Upper lobe of right lung (tissue), 1 donor: ENCODE data around the gene PRKAA2. TPM values are rescaled to one million over a fixed set of nuclear protein-coding genes. Genes with fewer than 3 reads are reported as not detected.

Source experiments
- ATAC-seq: fragments of 200-7000 bp; cut with Tn5 transposase; one replicate; pipeline ENCODE4 v1.9.1; 2020; ENCODE audit warnings: mild to moderate bottlenecking, moderate library complexity
- DNase-seq: peaks from one replicate; pipeline ENCODE4 v3.0.0-alpha.2; 2020
- H3K27ac ChIP-seq: fragments of 200-600 bp; one replicate; pipeline ENCODE4 v1.8.0; 2022
- H3K27me3 ChIP-seq: fragments of 200-600 bp; one replicate; pipeline ENCODE4 v1.8.0; 2022; ENCODE audit warnings: mild to moderate bottlenecking
- H3K36me3 ChIP-seq: fragments of 200-600 bp; one replicate; pipeline ENCODE4 v1.8.0; 2022
- H3K4me1 ChIP-seq: fragments of 200-600 bp; one replicate; pipeline ENCODE4 v1.8.0; 2022
- H3K4me3 ChIP-seq: fragments of 200-600 bp; one replicate; pipeline ENCODE4 v1.8.0; 2022; ENCODE audit warnings: mild to moderate bottlenecking
- H3K9me3 ChIP-seq: fragments of 200-600 bp; one replicate; pipeline ENCODE4 v1.8.0; 2022
- intact Hi-C: fragments of 100-400 bp; cut with DNase I; formaldehyde crosslinking; loops from one replicate; pipeline ENCODE4 v1.11.0; 2022
- total RNA-seq: library from RNA; stranded (reverse); fragmentation: NEBNext Ultra II Directional; extraction: Animal tissue kit (Norgen Biotek cat#: 25700); gene quantifications from one replicate; pipeline ENCODE4 v1.2.1, GENCODE V29; 2021
- TF ChIP-seq, protein P1 (sequence below): fragments of 200-600 bp; IDR thresholded peaks from one replicate; pipeline ENCODE4 v1.8.0; 2022; ENCODE audit warnings: antibody characterized with exemption
- donor health status: DM: no; HTN: yes; CAD: no; lungs with severe emphysema.

The PRKAA2 gene
- total RNA-seq, 1 donor from 2014 or later, result 3.8 TPM

DNA sequence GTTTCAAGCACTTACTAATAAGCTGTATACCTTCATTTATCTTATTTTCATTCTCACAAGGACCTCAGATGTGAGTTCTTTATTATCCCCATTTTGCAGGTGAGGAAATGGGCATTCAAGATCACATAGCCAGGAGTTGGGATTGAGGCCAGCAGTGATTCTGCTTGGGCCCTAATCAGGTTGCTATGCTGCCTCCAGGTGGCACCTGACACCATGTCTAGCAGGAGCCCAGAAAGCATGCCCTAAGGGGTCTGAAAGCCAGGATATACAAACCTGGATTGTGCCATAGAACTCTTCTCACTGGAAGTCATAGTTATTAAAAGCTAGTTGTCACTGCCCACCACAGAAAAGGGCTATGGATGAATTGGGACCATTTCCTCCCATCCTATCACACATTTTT, 113.0 kb downstream of the PRKAA2 start:
- no peaks in the 10 kb centered on the region for H3K4me1 ChIP-seq
- TF ChIP-seq, protein P1, sequence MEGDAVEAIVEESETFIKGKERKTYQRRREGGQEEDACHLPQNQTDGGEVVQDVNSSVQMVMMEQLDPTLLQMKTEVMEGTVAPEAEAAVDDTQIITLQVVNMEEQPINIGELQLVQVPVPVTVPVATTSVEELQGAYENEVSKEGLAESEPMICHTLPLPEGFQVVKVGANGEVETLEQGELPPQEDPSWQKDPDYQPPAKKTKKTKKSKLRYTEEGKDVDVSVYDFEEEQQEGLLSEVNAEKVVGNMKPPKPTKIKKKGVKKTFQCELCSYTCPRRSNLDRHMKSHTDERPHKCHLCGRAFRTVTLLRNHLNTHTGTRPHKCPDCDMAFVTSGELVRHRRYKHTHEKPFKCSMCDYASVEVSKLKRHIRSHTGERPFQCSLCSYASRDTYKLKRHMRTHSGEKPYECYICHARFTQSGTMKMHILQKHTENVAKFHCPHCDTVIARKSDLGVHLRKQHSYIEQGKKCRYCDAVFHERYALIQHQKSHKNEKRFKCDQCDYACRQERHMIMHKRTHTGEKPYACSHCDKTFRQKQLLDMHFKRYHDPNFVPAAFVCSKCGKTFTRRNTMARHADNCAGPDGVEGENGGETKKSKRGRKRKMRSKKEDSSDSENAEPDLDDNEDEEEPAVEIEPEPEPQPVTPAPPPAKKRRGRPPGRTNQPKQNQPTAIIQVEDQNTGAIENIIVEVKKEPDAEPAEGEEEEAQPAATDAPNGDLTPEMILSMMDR, result no peak
- intact Hi-C loops, result no loop called here
- no peak for ATAC-seq
- no peaks in the 10 kb centered on the region for H3K27me3 ChIP-seq
- no peak overlapping the region for H3K4me3 ChIP-seq
- no peak overlapping the region for H3K27ac ChIP-seq
- no peak for DNase-seq
- H3K36me3 ChIP-seq, result no peaks in the 10 kb centered on the region
- H3K9me3 ChIP-seq, result no peaks in the 10 kb centered on the region

DNA sequence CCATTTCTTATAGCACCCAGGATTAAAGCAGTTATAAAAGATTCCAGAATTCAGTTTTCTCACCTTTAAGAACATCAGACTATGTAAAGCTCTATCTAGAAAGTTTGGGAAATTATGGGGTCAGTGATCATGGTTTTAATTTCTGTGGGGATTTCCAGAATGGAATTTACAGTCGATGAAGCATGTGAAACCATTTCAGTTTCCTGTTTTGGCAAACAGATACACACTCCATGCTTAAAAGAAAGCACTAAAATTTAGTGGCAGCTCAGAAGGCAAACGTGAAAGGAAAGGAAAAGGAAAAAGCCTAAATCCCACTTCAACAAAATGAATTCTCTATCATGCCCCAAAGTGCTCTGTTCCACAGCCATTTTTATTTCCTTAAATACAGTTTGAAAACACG, 113.7 kb downstream of the PRKAA2 start:
- H3K27me3 ChIP-seq, result no peaks in the 10 kb centered on the region
- intact Hi-C loops, result no loop called here
- H3K4me1 ChIP-seq, result no peaks in the 10 kb centered on the region
- no peaks in the 10 kb centered on the region for H3K9me3 ChIP-seq
- H3K36me3 ChIP-seq, result no peaks in the 10 kb centered on the region
- ATAC-seq, result no peak
- DNase-seq, result no peak
- TF ChIP-seq, protein P1, result no peak
- H3K27ac ChIP-seq, result no peak overlapping the region
- no peak overlapping the region for H3K4me3 ChIP-seq

Other genes starting within 250 kb of the PRKAA2 start
- gene PLPP3, start 65.8 kb upstream of the PRKAA2 start, total RNA-seq, result 124 TPM
- gene FYB2, start 174.1 kb downstream of the PRKAA2 start, total RNA-seq, result 1.7 TPM
- not detected for gene C8A, start 209.5 kb downstream of the PRKAA2 start, total RNA-seq